NOMO-1 (cell line): Measurements from ENCODE around the gene DIPK1B.
"Not testable (repeated sequence)": the region's sequence is repeated elsewhere in the genome, so short reads cannot be mapped to it uniquely, and the experiment has no call there.

Experiments used
- DNase-seq, 2 experiments: peaks; one replicate each; lab custom pipeline; 2025; ENCODE audit not compliant: unreplicated experiment in 2 of 2; lab: John Stamatoyannopoulos, UW

Gene DIPK1B

GRCh38 chr9:136748666-136749611 is 36.6 kb downstream of the DIPK1B start:
- DNase-seq, result no peak

GRCh38 chr9:136750526-136750925 is 38.2 kb downstream of the DIPK1B start:
- no peak for DNase-seq

- DNase-seq, result no peak
These were observed 38.9 kb downstream of the DIPK1B start for GRCh38 chr9:136751244-136751643.

GRCh38 chr9:136751814-136752213 is 39.4 kb downstream of the DIPK1B start:
- DNase-seq, result no peak

GRCh38 chr9:136753371-136754058 is 41.1 kb downstream of the DIPK1B start:
- DNase-seq, result no peak

- no peak for DNase-seq
These were observed 41.7 kb downstream of the DIPK1B start for GRCh38 chr9:136754059-136754572.

GRCh38 chr9:136754626-136755301 is 42.4 kb downstream of the DIPK1B start:
- no peak for DNase-seq

- not testable (repeated sequence) for DNase-seq
These were observed 43.1 kb downstream of the DIPK1B start for GRCh38 chr9:136755302-136756133.

- DNase-seq, result no peak
These were observed 43.7 kb downstream of the DIPK1B start for GRCh38 chr9:136756134-136756438.

GRCh38 chr9:136756836-136757235 is 44.5 kb downstream of the DIPK1B start:
- no peak for DNase-seq

- no peak for DNase-seq
These were observed 45.0 kb downstream of the DIPK1B start for GRCh38 chr9:136757328-136757727.

GRCh38 chr9:136757751-136758140 is 45.4 kb downstream of the DIPK1B start:
- DNase-seq, result no peak

GRCh38 chr9:136759001-136759400 is 46.6 kb downstream of the DIPK1B start:
- DNase-seq, result no peak

GRCh38 chr9:136759436-136760325 is 47.3 kb downstream of the DIPK1B start:
- no peak for DNase-seq

GRCh38 chr9:136760424-136760823 is 48.1 kb downstream of the DIPK1B start:
- DNase-seq, result no peak

- peak; percentile 63 to 75 for DNase-seq
These were observed 48.6 kb downstream of the DIPK1B start for GRCh38 chr9:136760834-136761544.

GRCh38 chr9:136761545-136761981 is 49.2 kb downstream of the DIPK1B start:
- no peak for DNase-seq

GRCh38 chr9:136762221-136762691 is 49.9 kb downstream of the DIPK1B start:
- no peak for DNase-seq
